SU-DHL-6 (cell line): ENCODE measurements around the gene NTPCR.

Experiments used
- H2AFZ ChIP-seq: fragments of 200-600 bp; sonication (generic); 2 replicates; pipeline ENCODE4 v1.6.1; 2014; ENCODE audit warnings: low read depth, mild to moderate bottlenecking, moderate library complexity, mixed read lengths, antibody characterized with exemption, low read length; ENCODE audit not compliant: severe bottlenecking
- H3F3A ChIP-seq: fragments of 200-600 bp; shearing (Covaris generic); 2 replicates; pipeline ENCODE4 v1.6.0; 2016; ENCODE audit warnings: antibody characterized with exemption, mild to moderate bottlenecking; ENCODE audit not compliant: insufficient read depth
- H3K27ac ChIP-seq: fragments of 200-600 bp; sonication (generic); 2 replicates; pipeline ENCODE4 v1.5.1; 2016; ENCODE audit warnings: low read depth, mild to moderate bottlenecking, low read length, moderate library complexity, mixed read lengths
- H3K27me3 ChIP-seq: fragments of 200-600 bp; sonication (generic), shearing (Covaris generic); 2 replicates; pipeline ENCODE4 v1.6.0; 2014; ENCODE audit warnings: mild to moderate bottlenecking, low read length
- H3K36me3 ChIP-seq: fragments of 200-600 bp; sonication (generic); 2 replicates; pipeline ENCODE4 v1.6.1; 2014; ENCODE audit warnings: mild to moderate bottlenecking, low read length, mixed read lengths
- H3K4me2 ChIP-seq: fragments of 300-600, 200-600 bp; shearing (Covaris generic), sonication (generic); 2 replicates; pipeline ENCODE4 v1.6.0; 2014; ENCODE audit warnings: low read length, low read depth, mild to moderate bottlenecking; ENCODE audit not compliant: poor library complexity, severe bottlenecking
- H3K4me3 ChIP-seq: fragments of 200-600 bp; sonication (generic); 2 replicates; pipeline ENCODE4 v1.5.1; 2014; ENCODE audit warnings: antibody characterized with exemption, low read length, mild to moderate bottlenecking, mixed read lengths; ENCODE audit not compliant: insufficient read depth, poor library complexity, severe bottlenecking
- H3K79me2 ChIP-seq: fragments of 200-600 bp; sonication (generic); 2 replicates; pipeline ENCODE4 v1.6.1; 2014; ENCODE audit warnings: mild to moderate bottlenecking, low read length, moderate library complexity; ENCODE audit not compliant: insufficient read depth
- H3K9ac ChIP-seq: fragments of 200-600 bp; sonication (generic); 2 replicates; pipeline ENCODE4 v1.7.0; 2014; ENCODE audit warnings: mild to moderate bottlenecking, low read length
- H3K9me2 ChIP-seq: fragments of 200-600 bp; sonication (generic); replicated peaks from 2 replicates; pipeline ENCODE4 v1.6.1; 2014; ENCODE audit warnings: low read length; ENCODE audit not compliant: insufficient read depth
- H3K9me3 ChIP-seq: fragments of 200-600 bp; sonication (generic); 2 replicates; pipeline ENCODE4 v1.6.1; 2014; ENCODE audit warnings: low read length, mixed read lengths; ENCODE audit not compliant: insufficient read depth
- H4K20me1 ChIP-seq: fragments of 200-600 bp; sonication (generic); 2 replicates; pipeline ENCODE4 v1.6.1; 2014; ENCODE audit warnings: low read depth, mild to moderate bottlenecking, antibody characterized with exemption, low read length, moderate library complexity, mixed read lengths
- EZH2phosphoT487 ChIP-seq: fragments of 200-600 bp; sonication (generic), shearing (Covaris generic); conservative IDR thresholded peaks from 2 replicates; pipeline ENCODE4 v1.6.1; 2018; ENCODE audit warnings: mild to moderate bottlenecking, antibody characterized with exemption, low read length, moderate library complexity, mixed read lengths
- TF ChIP-seq, protein P1 (sequence below): fragments of 200-600 bp; sonication (generic); IDR thresholded peaks from one replicate; pipeline ENCODE4 v1.5.1; 2017; ENCODE audit warnings: antibody characterized with exemption, mild to moderate bottlenecking, low read length, moderate library complexity; ENCODE audit not compliant: insufficient read depth, poor library complexity, severe bottlenecking

Gene NTPCR

DNA sequence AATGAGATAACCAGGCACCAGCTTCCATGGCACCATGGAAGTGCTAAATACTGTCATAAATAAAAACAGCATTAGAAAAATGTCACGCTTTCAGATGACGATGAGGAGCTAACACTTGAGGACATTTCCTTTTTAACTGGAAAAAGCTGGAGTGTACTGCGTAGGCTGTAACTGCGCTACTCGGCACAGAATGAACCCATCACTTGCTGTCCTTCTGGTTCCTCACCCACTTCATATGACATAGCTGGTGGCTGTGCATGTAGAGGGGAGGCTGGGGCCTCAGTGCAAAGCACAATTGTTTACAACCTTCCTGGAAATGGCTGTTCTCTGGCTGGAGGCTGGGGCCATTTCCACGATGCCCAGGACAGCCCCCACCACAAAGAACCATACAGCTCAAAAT is 55.7 kb downstream of the NTPCR start:
- H3K27me3 ChIP-seq, result no peaks in the 10 kb centered on the region
- no peak overlapping the region for H3K4me3 ChIP-seq
- no peaks in the 10 kb centered on the region for H3K9me3 ChIP-seq
- H3K9me2 ChIP-seq, result no peaks in the 10 kb centered on the region
- no peak overlapping the region for H2AFZ ChIP-seq
- no peak overlapping the region for H3K27ac ChIP-seq
- TF ChIP-seq EZH2phosphoT487, result no peak
- TF ChIP-seq, protein P1, sequence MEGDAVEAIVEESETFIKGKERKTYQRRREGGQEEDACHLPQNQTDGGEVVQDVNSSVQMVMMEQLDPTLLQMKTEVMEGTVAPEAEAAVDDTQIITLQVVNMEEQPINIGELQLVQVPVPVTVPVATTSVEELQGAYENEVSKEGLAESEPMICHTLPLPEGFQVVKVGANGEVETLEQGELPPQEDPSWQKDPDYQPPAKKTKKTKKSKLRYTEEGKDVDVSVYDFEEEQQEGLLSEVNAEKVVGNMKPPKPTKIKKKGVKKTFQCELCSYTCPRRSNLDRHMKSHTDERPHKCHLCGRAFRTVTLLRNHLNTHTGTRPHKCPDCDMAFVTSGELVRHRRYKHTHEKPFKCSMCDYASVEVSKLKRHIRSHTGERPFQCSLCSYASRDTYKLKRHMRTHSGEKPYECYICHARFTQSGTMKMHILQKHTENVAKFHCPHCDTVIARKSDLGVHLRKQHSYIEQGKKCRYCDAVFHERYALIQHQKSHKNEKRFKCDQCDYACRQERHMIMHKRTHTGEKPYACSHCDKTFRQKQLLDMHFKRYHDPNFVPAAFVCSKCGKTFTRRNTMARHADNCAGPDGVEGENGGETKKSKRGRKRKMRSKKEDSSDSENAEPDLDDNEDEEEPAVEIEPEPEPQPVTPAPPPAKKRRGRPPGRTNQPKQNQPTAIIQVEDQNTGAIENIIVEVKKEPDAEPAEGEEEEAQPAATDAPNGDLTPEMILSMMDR, result no peak
- H3K4me2 ChIP-seq, result no peak overlapping the region
- H4K20me1 ChIP-seq, result no peaks in the 10 kb centered on the region
- H3F3A ChIP-seq, result no peaks in the 10 kb centered on the region
- no peaks in the 10 kb centered on the region for H3K79me2 ChIP-seq
- no peaks in the 10 kb centered on the region for H3K36me3 ChIP-seq
- H3K9ac ChIP-seq, result no peak overlapping the region

DNA sequence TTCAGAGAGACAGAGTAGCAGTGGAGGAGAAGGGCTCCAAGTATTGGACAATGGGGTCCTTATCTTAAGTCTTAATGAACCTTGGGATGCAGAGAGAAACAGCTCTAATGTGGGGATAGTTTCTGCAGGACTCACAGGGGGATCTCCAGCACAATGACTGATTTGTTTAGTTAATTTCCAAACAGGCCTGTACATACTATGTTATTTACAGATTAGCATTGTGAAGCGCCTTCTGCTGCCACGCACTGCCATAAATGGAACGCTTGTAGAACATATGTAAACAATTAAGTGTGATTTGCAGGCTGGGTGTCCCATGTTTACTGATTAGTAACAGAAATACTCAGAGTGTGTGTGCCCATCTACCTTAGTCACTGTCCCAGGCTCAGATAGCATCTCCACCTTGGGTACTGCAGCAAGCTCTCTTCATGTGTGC is 56.1 kb downstream of the NTPCR start:
- Histone ChIP-seq H2AFZ (no peak overlapping the region), H3K36me3 (no peaks in the 10 kb centered on the region), H4K20me1 (no peaks in the 10 kb centered on the region), H3K79me2 (no peaks in the 10 kb centered on the region), H3F3A (no peaks in the 10 kb centered on the region), H3K27ac (no peak overlapping the region), H3K9me3 (no peaks in the 10 kb centered on the region), H3K9me2 (no peaks in the 10 kb centered on the region), H3K4me2 (no peak overlapping the region), H3K27me3 (no peaks in the 10 kb centered on the region), H3K9ac (no peak overlapping the region), H3K4me3 (no peak overlapping the region)
- TF ChIP-seq EZH2phosphoT487, result no peak
- TF ChIP-seq, protein P1, result no peak

DNA sequence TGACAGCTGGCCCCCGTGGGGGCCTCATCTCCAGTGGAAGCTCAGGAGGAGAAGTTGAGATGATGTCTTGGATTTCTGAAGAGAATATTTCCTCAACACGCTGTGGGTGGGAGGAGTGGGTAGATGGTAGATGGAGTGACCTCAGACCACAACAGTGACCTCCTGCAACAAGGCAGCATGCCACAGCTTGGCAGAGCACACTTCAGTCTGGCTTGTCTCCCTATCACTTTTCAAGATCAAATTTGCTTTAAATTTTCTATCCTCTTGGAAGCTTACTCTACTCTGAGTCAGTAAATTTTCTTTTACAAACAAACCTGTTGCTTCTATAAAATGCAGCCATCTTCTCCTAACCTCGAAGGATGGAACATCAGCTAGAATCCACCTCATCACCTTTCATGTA is 59.7 kb downstream of the NTPCR start:
- no peaks in the 10 kb centered on the region for H3K36me3 ChIP-seq
- H3K4me3 ChIP-seq, result no peak overlapping the region
- no peak overlapping the region for H3K4me2 ChIP-seq
- no peaks in the 10 kb centered on the region for H4K20me1 ChIP-seq
- H3K27ac ChIP-seq, result no peak overlapping the region
- no peaks in the 10 kb centered on the region for H3K9me3 ChIP-seq
- H3F3A ChIP-seq, result no peaks in the 10 kb centered on the region
- no peaks in the 10 kb centered on the region for H3K27me3 ChIP-seq
- no peaks in the 10 kb centered on the region for H3K79me2 ChIP-seq
- no peaks in the 10 kb centered on the region for H3K9me2 ChIP-seq
- TF ChIP-seq EZH2phosphoT487, result no peak
- TF ChIP-seq, protein P1, result no peak
- no peak overlapping the region for H2AFZ ChIP-seq
- no peak overlapping the region for H3K9ac ChIP-seq
